ENCODE results near the gene HOXA1. TPM values are rescaled to one million over a fixed set of nuclear protein-coding genes. Genes with fewer than 3 reads are reported as not detected.
A peak's percentile ranks its signal among the peaks of the same experiment; 100 is the strongest.

HOXA1 gene
- total and polyA plus RNA-seq, 2 of the 8 experiments (the other 6 are each of a cell fraction or from before 2014, with no cell fraction given): not detected

DNA sequence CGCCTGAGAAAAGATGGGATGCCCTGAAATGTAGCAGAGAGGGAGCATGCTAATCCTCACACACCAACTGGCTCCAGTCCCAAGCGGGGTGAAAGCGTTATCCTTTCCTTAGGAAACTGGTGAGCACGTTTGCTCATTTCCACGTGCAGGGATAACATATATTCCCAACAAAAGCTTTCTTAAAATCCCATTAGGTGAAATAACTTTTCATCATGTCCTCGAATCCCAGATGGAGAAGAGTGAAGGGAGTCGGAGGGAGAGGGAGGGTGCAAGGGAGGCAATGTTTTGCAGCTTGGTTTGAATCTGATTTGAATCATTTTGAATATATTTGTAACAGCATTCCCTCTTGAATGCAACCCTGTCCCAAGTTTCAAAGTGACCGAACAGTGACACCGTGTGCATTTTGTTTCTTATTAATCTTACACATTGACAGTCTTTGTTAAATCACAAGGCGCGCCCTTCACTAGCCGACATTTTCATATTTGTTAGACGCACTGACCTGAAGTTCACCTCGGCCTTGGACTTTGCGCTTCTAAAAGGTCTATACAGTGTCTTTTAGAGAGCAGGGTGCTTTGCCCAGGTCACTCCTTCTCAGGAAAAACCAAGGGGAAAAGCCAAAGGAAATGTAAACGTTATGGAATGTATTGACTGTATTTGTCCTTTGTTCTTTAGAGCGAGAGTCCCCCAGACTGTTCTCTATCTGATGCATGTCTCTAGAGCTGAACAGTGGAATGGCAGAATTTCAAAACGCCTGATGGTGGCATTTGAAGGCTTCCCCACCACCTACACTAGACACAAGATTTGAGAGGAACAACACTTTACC lies 37.8 kb upstream of the HOXA1 start (continued):
- TF ChIP-seq, protein P1, sequence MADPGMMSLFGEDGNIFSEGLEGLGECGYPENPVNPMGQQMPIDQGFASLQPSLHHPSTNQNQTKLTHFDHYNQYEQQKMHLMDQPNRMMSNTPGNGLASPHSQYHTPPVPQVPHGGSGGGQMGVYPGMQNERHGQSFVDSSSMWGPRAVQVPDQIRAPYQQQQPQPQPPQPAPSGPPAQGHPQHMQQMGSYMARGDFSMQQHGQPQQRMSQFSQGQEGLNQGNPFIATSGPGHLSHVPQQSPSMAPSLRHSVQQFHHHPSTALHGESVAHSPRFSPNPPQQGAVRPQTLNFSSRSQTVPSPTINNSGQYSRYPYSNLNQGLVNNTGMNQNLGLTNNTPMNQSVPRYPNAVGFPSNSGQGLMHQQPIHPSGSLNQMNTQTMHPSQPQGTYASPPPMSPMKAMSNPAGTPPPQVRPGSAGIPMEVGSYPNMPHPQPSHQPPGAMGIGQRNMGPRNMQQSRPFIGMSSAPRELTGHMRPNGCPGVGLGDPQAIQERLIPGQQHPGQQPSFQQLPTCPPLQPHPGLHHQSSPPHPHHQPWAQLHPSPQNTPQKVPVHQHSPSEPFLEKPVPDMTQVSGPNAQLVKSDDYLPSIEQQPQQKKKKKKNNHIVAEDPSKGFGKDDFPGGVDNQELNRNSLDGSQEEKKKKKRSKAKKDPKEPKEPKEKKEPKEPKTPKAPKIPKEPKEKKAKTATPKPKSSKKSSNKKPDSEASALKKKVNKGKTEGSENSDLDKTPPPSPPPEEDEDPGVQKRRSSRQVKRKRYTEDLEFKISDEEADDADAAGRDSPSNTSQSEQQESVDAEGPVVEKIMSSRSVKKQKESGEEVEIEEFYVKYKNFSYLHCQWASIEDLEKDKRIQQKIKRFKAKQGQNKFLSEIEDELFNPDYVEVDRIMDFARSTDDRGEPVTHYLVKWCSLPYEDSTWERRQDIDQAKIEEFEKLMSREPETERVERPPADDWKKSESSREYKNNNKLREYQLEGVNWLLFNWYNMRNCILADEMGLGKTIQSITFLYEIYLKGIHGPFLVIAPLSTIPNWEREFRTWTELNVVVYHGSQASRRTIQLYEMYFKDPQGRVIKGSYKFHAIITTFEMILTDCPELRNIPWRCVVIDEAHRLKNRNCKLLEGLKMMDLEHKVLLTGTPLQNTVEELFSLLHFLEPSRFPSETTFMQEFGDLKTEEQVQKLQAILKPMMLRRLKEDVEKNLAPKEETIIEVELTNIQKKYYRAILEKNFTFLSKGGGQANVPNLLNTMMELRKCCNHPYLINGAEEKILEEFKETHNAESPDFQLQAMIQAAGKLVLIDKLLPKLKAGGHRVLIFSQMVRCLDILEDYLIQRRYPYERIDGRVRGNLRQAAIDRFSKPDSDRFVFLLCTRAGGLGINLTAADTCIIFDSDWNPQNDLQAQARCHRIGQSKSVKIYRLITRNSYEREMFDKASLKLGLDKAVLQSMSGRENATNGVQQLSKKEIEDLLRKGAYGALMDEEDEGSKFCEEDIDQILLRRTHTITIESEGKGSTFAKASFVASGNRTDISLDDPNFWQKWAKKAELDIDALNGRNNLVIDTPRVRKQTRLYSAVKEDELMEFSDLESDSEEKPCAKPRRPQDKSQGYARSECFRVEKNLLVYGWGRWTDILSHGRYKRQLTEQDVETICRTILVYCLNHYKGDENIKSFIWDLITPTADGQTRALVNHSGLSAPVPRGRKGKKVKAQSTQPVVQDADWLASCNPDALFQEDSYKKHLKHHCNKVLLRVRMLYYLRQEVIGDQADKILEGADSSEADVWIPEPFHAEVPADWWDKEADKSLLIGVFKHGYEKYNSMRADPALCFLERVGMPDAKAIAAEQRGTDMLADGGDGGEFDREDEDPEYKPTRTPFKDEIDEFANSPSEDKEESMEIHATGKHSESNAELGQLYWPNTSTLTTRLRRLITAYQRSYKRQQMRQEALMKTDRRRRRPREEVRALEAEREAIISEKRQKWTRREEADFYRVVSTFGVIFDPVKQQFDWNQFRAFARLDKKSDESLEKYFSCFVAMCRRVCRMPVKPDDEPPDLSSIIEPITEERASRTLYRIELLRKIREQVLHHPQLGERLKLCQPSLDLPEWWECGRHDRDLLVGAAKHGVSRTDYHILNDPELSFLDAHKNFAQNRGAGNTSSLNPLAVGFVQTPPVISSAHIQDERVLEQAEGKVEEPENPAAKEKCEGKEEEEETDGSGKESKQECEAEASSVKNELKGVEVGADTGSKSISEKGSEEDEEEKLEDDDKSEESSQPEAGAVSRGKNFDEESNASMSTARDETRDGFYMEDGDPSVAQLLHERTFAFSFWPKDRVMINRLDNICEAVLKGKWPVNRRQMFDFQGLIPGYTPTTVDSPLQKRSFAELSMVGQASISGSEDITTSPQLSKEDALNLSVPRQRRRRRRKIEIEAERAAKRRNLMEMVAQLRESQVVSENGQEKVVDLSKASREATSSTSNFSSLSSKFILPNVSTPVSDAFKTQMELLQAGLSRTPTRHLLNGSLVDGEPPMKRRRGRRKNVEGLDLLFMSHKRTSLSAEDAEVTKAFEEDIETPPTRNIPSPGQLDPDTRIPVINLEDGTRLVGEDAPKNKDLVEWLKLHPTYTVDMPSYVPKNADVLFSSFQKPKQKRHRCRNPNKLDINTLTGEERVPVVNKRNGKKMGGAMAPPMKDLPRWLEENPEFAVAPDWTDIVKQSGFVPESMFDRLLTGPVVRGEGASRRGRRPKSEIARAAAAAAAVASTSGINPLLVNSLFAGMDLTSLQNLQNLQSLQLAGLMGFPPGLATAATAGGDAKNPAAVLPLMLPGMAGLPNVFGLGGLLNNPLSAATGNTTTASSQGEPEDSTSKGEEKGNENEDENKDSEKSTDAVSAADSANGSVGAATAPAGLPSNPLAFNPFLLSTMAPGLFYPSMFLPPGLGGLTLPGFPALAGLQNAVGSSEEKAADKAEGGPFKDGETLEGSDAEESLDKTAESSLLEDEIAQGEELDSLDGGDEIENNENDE (IDR thresholded peaks at IDR 0.05; ENCODE audit: insufficient replicate concordance, low read length): no peak
- TF ChIP-seq KDM1A (IDR thresholded peaks at IDR 0.05; ENCODE audit: borderline replicate concordance, low read length) (no peak), EZH2 (IDR thresholded peaks at IDR 0.05; ENCODE audit: low read depth, low read length, severe bottlenecking) (peak; percentile 87), PHF8 (conservative IDR thresholded peaks at IDR 0.05; ENCODE audit: low read depth, low read length) (no peak)
- TF ChIP-seq, protein P2, sequence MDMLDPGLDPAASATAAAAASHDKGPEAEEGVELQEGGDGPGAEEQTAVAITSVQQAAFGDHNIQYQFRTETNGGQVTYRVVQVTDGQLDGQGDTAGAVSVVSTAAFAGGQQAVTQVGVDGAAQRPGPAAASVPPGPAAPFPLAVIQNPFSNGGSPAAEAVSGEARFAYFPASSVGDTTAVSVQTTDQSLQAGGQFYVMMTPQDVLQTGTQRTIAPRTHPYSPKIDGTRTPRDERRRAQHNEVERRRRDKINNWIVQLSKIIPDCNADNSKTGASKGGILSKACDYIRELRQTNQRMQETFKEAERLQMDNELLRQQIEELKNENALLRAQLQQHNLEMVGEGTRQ (IDR thresholded peaks at IDR 0.05; ENCODE audit: low read length): no peak
